Activated gamma-delta T cell treated with anti-CD3 and anti-CD28 coated beads, Interleukin-2, amount 50 U/mL, for 16 hours (primary cell): Measurements from ENCODE around the gene FOXD1.
"Not testable (repeated sequence)": the region's sequence is repeated elsewhere in the genome, so short reads cannot be mapped to it uniquely, and the experiment has no call there.

Source experiments
- DNase-seq: peaks from one replicate; pipeline ENCODE4 v3.0.0-alpha.2; 2020; ENCODE audit warnings: low read depth

Gene FOXD1

GRCh38 chr5:73464016-73464745 lies 15.6 kb upstream of the FOXD1 start:
- DNase-seq, result no peak

DNA sequence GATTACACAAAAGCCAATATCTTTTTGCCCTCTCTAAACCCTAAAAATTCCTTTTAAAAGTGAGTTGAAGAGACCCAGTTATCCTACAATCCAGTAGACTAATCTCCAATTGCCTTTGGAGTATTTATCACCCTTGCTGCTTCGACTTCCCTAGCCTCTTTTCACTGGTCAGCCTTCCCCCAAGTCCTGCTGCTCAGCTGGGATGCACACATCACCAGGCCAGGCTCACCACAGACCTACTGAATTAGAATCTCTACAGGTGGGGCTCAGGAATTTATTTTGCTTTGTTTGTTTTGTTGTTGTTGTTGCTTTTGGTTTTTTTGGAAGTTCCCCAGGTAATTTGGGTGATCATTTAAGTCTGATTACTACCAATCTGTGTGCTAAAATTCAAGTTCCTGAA lies 11.6 kb upstream of the FOXD1 start:
- no peak for DNase-seq

DNA sequence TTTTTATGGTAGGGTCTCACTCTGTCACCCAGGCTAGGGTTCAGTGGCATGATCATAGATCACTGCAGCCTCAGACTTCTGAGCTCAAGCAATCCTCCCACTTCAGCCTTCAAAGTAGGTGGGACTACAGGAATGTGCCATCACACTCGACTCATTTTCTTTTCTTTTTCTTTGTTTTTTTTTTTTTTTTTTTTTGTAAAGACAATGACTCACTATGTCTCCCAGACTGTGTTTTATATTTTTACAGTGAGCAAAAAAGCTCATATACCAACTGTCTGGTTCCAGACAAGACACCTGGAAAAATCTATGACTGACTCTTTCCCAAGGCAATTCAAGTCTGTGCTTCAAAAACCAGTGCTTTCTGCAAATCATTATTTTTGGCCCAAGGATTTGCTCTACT lies 10.8 kb upstream of the FOXD1 start:
- no peak for DNase-seq

DNA sequence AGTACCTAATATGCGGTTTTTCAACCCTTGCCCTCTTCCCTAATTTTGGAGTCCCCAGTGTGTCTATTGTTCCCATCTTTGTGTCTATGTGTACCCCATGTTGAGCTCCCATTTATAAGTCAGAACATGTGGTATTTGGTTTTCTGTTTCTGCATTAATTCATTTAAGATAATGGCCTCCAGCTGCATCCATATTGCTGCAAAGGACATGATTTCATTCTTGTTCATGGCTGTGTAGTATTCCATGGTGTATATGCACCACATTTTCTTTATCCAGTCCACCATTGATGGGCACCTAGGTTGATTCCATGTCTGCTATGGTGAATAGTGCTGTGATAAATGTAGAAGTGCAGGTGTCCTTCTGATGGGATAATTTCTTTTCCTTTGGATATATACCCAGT lies 7.9 kb upstream of the FOXD1 start:
- not testable (repeated sequence) for DNase-seq

DNA sequence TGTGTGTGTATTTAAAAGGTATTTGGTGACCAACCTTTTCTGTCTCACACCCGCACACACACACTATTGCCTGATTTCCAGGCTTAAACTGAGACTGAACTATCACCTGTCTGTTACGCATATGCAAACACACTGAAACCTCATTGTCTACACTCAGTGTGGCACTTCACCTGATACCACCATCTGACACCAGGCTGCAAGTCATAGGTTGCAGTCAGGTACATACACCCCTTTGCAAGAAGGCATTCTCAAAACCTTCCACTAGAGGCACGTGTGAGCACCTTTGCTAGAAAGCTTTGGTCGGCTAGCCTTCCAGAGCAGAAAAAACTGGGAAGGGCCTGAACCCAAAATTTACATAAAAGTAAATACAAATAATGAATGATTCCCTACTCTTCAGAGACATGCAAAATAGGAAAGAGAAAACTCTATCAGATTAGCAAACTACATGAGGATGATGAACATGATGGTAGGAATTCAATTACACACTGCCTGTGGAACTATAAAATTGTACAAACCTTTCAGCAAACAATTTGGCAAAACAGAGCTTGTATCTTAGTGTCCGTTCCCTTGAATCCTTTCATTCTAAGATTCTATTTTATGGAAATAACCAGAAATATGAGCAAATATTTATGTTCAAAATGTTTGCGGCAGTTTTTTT lies 5.9 kb upstream of the FOXD1 start:
- DNase-seq, result no peak

- no peak for DNase-seq
These were observed 3.6 kb upstream of the FOXD1 start for GRCh38 chr5:73452215-73452614.

DNA sequence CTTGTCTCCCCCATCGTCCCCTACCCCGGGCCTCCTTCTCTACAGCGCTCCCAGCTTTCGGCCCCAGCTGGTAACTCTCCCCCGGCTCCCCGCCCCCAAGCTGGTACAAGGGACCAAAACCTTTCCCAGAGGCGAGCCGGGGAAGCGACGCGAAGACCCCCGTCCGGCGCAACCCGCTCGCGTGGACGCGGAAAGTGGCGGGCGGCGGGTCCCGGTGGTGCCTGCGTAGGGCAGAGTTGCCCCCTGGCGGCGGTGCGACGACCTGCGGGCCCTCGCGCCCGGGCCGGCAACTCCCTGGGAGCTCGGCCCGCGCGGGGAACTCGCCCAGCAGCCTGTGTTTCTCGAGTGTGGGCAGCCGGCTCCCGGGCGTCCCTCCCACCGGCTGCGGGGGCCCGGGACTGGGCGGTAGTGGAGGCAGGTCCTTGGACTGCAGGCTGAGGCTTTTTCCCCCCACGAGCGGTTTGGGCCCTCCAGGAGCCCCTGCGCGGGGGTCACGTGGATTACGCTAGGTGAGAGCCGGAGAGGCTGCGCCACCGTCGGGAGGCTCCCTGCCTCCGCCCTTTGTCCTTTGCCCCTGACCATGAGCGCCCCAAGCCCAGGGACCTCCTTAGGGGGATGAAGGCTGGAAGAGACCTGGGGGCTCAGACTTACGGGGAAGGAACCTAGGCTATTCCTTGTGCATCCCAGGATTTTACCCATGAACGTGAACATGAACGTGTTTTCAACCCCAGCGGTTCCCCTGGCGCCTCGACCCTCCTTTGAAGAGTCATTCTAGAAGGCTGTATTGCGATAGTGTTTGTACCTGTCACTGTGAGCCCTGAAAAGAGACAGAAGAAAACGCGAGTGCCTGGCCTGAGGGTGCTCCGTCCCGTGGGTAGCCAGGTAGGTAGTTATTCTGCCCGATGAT lies 2.9 kb upstream of the FOXD1 start:
- DNase-seq, result peak; percentile 51

DNA sequence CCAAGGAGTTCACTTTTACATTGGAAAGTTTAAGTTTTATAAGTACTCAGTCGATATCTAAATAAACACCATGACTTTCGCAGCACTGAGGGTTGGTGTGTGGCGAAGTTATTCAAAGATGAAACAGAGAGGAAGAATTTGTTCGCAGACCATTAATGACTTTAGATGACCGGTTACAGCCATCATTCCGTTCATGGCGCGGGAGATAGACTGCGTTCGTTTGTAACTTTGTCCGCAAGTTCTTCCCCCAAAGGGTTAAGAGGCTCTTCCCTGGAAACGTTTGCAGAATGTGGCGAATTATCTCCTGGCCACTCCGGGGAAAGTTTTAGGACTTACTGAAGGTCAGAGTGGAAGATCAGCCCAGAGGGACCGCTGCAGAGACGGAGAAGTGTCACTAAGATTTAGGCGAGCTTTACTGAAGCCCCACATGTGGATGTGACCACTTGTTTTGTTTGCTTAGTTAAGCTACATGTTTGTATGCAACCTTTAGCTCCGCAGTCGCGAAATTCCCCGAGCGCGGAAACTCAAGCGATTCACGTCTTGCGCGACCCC lies 2.2 kb upstream of the FOXD1 start:
- DNase-seq, result no peak

GRCh38 chr5:73450137-73450536 lies 1.6 kb upstream of the FOXD1 start:
- no peak for DNase-seq

- DNase-seq, result no peak
These were observed 781 bp downstream of the FOXD1 start for GRCh38 chr5:73447530-73448462.

DNA sequence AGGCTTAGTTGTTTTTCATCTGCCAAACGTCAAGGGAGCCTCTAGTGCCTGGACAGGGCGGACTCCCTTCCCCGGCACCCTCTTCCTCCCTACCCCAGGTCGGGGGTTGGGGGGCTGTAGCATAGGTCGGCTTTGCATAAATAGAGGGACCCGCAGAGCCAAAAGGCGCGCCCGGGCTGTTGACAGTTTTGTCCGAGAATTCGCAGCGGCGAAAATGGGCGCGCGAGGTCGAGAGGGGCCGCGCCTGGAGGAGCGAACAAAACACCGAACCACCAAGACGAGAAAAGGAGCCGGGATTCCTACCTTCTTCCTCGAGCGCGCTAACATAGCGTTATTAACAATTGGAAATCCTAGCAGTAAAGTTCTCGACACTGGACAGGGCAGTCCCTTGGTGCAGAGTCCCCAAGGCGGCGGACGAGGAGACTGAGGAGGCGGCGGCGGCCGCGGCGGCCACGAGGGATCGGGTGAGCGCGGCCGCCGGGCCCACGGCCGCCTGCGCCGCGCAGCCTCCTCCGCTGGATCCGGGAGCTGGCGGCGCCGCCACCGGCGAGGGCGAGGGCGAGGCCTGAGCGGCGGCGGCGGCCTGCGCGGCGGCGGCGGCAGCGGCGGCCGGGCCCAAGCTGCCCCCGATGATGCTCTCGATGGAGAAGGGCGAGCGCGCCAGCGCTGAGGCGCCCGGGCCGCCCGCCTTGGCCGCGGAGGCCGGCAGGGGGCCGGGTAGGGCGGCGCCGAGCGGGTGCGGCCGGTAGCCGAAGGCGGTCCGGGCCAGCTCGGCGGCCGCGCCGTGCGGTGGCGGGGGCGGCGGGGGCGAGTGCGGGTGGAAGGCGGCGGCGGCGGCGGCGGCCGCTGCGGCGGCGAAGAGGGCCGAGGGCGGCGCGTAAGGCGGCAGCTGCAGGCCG lies 1.7 kb downstream of the FOXD1 start:
- DNase-seq, result no peak

- DNase-seq, result no peak
These were observed 2.6 kb downstream of the FOXD1 start for GRCh38 chr5:73445665-73446630.

DNA sequence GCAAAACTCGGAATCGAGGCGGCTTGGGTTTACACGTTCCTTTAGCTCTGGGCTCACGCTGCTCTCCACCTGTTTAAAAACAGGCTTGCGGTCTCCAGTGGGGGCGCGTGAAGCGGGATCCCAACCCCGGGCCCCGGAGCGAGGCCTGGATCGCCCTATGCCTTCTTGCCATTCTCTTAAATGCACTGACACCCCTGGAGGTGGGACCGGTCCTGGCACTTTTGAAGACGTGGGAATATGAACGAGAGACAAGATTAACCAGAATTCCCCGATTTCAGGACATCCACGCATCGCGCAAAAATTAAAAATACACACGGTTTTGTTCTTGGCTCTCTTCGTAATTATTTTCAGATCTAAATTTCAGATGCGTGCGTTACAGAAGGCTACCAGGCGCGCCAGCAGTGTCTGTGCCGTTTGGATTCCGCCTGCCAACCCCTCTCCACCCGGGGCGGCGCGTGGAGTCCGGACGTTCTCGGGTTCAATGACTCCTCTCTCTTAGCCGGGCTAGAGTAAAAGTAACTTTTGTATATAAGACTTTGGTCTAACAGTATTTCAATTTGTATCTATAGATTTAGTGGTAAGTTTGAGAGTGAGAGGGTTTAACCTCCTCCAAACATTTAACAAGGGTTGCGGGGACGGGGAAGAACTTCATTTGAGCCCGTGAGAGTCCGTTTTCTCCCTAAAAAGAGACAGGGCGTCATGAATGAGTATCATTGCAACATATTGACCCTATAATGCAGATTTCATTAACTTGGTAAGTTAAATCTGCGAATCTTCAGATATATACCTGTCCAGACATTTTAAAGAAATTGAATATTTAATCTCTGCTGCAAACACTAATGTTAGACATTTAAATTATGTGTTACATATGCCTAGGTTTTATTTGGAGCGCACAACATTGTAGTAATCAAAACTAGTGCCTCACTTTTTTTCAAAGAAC lies 3.8 kb downstream of the FOXD1 start:
- no peak for DNase-seq

DNA sequence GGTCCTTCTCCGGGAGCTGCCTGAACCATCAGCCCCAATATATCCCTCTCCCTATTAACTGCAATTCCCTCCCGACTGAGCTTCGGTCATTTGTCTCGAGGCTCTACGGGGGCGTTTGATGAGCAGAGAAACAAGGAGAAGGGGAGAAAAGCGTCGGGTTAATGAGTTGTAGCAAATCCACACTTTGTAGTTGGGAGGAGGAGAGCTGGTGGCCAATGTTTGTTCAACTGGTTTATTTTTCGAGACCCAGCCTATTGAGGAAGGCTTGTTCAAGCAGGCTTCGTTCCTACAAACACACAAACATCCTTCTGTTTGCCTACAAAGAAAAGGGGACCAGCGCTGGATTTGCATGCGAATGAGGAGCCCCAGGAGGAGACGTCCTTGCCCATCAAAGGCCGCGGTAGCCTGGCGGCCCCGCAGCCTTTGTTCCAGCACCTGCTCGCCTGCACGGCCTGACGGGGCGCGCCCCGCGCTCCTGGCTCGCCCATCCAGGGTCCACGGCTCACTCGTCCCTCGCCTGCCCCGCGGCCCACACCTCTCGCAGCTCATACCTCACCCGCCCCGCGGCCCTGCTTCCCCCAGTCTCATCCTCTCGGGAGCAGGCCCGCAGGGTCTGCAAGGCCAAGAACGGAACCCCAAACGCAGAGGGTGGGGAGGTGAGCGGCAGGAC lies 4.6 kb downstream of the FOXD1 start:
- no peak for DNase-seq

DNA sequence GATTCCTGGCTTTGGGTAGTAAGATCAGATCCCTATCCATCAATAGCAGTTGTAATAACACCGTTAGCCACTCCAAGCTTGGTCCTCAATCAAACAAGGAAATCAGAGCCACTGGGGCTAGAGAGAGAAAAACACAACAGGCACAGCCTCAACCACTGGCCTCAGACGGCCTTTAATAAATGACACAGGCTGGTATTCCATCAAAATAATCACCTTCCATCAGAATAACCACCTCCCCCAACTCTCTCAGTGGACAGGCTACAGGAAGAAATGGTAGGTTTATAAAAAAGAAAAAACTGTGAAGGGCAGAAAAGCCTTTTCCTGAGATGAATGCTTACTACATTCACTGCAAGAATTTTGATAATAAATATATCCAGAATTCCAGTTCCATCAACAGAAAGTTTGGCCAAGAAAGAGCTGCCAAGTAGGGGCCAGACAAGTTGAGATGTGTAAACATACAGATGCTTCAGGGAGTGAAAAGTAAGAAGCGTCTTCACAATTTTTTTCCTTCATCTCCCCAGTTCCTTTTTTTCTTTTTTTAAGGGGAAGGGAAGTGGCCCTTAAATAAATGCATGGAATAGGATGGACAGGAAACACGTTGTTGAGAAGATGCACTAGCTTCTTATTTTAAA lies 5.5 kb downstream of the FOXD1 start:
- no peak for DNase-seq

- DNase-seq, result no peak
These were observed 6.3 kb downstream of the FOXD1 start for GRCh38 chr5:73442231-73442811.

- DNase-seq, result no peak
These were observed 7.2 kb downstream of the FOXD1 start for GRCh38 chr5:73441378-73441777.
